Fibroblast of skin of scalp (primary cell): ENCODE results near the gene EIPR1. TPM values are rescaled to one million over a fixed set of nuclear protein-coding genes. Genes with fewer than 3 reads are reported as not detected.

Experiments
- DNase-seq: peaks from one replicate; pipeline ENCODE4 v3.0.0-alpha.2; 2013
- polyA plus RNA-seq, 2 experiments: library from polyadenylated mRNA; unstranded; fragments of 120-200 nt; gene quantifications; one replicate each; pipeline ENCODE4 v1.2.1, GENCODE V29; 2013; ENCODE audit not compliant: insufficient read length in 2 of 2

Gene EIPR1
- polyA plus RNA-seq (2013, experiment 1 of 2; ENCODE audit: insufficient read length), result 20.5 TPM
- polyA plus RNA-seq (2013, experiment 2 of 2; ENCODE audit: insufficient read length), result 23.3 TPM

- peak; percentile 99 for DNase-seq
Measured at GRCh38 chr2:3377612-3378432, at the start of gene EIPR1. EIPR1 (minus strand) TSS chr2:3377818; CDS start chr2:3377689, 129 bp downstream.

- DNase-seq, result no peak
Measured at GRCh38 chr2:3427272-3427671, 49.7 kb upstream of the EIPR1 start.

- DNase-seq, result no peak
Measured at GRCh38 chr2:3426615-3427014, 49.0 kb upstream of the EIPR1 start.

- DNase-seq, result no peak
Measured at GRCh38 chr2:3424171-3424795, 46.7 kb upstream of the EIPR1 start.

- DNase-seq, result peak; percentile 40
Measured at GRCh38 chr2:3423492-3424170, 46.0 kb upstream of the EIPR1 start.

- no peak for DNase-seq
Measured at GRCh38 chr2:3422161-3422779, 44.7 kb upstream of the EIPR1 start.

GRCh38 chr2:3421580-3421979 is 44.0 kb upstream of the EIPR1 start:
- DNase-seq, result no peak

GRCh38 chr2:3420769-3421397 is 43.3 kb upstream of the EIPR1 start:
- no peak for DNase-seq

- DNase-seq, result no peak
Measured at GRCh38 chr2:3420076-3420768, 42.6 kb upstream of the EIPR1 start.

GRCh38 chr2:3418766-3419404 is 41.3 kb upstream of the EIPR1 start:
- DNase-seq, result no peak

- DNase-seq, result no peak
Measured at GRCh38 chr2:3414133-3414860, 36.7 kb upstream of the EIPR1 start.

GRCh38 chr2:3413697-3414096 is 36.1 kb upstream of the EIPR1 start:
- no peak for DNase-seq

GRCh38 chr2:3411103-3411502 is 33.5 kb upstream of the EIPR1 start:
- no peak for DNase-seq

GRCh38 chr2:3409627-3410170 is 32.1 kb upstream of the EIPR1 start:
- no peak for DNase-seq

GRCh38 chr2:3408781-3409180 is 31.2 kb upstream of the EIPR1 start:
- DNase-seq, result no peak

- no peak for DNase-seq
Measured at GRCh38 chr2:3406501-3406900, 28.9 kb upstream of the EIPR1 start.

- no peak for DNase-seq
Measured at GRCh38 chr2:3405876-3406275, 28.3 kb upstream of the EIPR1 start.

GRCh38 chr2:3405307-3405706 is 27.7 kb upstream of the EIPR1 start:
- DNase-seq, result no peak

GRCh38 chr2:3404349-3404894 is 26.8 kb upstream of the EIPR1 start:
- no peak for DNase-seq
